Sigmoid colon (tissue), 7 donors: ENCODE measurements around the gene APOLD1. TPM values are rescaled to one million over a fixed set of nuclear protein-coding genes. Genes with fewer than 3 reads are reported as not detected.

Source experiments
- DNase-seq: peaks from one replicate; pipeline ENCODE4 v3.0.0-alpha.2; 2019
- H3K27ac ChIP-seq, 4 donors: fragments of 200-600 bp; sonication (generic); one replicate each; pipeline ENCODE4 v1.5.1; 2016 to 2019; ENCODE audit warnings: mild to moderate bottlenecking in 1 of 4
- H3K27me3 ChIP-seq, 3 donors: fragments of 200-600 bp; sonication (generic); one replicate each; pipeline ENCODE4 v1.5.1; 2019; ENCODE audit warnings: mild to moderate bottlenecking in 1 of 3
- H3K36me3 ChIP-seq, 4 donors: fragments of 200-600 bp; sonication (generic); one replicate each; pipeline ENCODE4 v1.5.1; 2016 to 2019
- H3K4me1 ChIP-seq, 4 donors: fragments of 200-600 bp; sonication (generic); one replicate each; pipeline ENCODE4 v1.5.1; 2017 to 2019
- H3K4me3 ChIP-seq, 4 donors: fragments of 200-600 bp; sonication (generic); one replicate each; pipeline ENCODE4 v1.5.1; 2017 to 2019; ENCODE audit warnings: mild to moderate bottlenecking in 2 of 4, moderate library complexity in 1 of 4
- H3K9me3 ChIP-seq, 4 donors: fragments of 200-600 bp in 3 of 4; sonication (generic) in 3 of 4; one replicate each; pipeline versions ENCODE4 v1.5.1 to v1.6.1; 2013 to 2019
- CTCF ChIP-seq, 4 experiments: fragments of 450-650 bp in 3 of 4; fragments of 200-600 bp in 1 of 4; IDR thresholded peaks; one replicate each; pipeline ENCODE4 v1.5.1; 2016 to 2019; ENCODE audit warnings: antibody characterized with exemption in 4 of 4, mild to moderate bottlenecking in 3 of 4, moderate library complexity in 2 of 4
- EP300 ChIP-seq, 4 donors: sonication (generic); formaldehyde crosslinking; IDR thresholded peaks; one replicate each; pipeline ENCODE4 v1.6.1; 2017; ENCODE audit warnings: antibody characterized with exemption in 4 of 4
- POLR2A ChIP-seq, 2 donors: fragments of 450-650 bp; IDR thresholded peaks; one replicate each; pipeline ENCODE4 v1.6.1; 2016; ENCODE audit warnings: antibody characterized with exemption in 2 of 2, mild to moderate bottlenecking in 2 of 2, moderate library complexity in 2 of 2
- POLR2AphosphoS5 ChIP-seq, 4 donors: sonication (generic); formaldehyde crosslinking; IDR thresholded peaks; one replicate each; pipeline ENCODE4 v1.6.1; 2017; ENCODE audit warnings: antibody characterized with exemption in 4 of 4
- WGBS, 2 donors: extraction: QIAGEN DNeasy Blood & Tissue Kit; methylation state at CpG; one replicate each; pipeline ENCODE4 v1.1.7; 2013; 5-methylcytosine and 5-hydroxymethylcytosine counted together
- intact Hi-C: fragments of 100-400 bp; cut with DNase I; formaldehyde crosslinking; loops from one replicate; pipeline ENCODE4 v1.15.1; 2023
- polyA plus RNA-seq, 3 donors: library from polyadenylated mRNA; stranded (reverse); fragments of 200-250 nt; gene quantifications; one replicate each; pipeline ENCODE4 v1.2.3, GENCODE V29; 2013
- total RNA-seq, 4 donors: library from RNA; depleted of rRNA; stranded (reverse); fragments of >200 nt; gene quantifications; one replicate each; pipeline ENCODE4 v1.1.0, GENCODE V29; 2016
- donor health status: healthy with polysubstance abuse.
- donor health status: Bipolar disorder and iron deficiency.
- donor health status: healthy.

Gene APOLD1
- total and polyA plus RNA-seq, 7 donors, result 0.46 to 24.8 (median 13.9) TPM

DNA sequence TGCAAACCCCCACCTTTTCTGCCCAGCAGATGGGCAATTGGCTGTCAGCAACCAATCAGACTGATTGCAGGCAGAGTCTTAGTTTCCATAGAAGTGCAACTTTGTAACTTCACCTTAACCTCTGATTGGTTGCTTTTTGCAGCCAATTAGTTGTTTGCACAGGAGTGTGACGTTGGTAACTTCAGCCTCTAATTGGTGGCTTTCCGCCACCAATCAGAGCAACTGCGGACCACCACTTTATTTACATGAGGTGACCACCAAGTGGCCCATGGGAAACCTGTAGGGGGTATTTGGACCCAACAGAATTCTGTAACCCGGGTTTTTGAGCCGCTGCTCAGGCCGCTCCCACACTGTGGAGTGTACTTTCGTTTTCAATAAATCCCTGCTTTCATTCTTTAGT is 36.0 kb upstream of the APOLD1 start:
- intact Hi-C loops, result no loop called here
- H3K9me3 ChIP-seq, result no peaks in the 10 kb centered on the region
- 38 to 85% methylated on average over 7 of the region's 7 CpGs for WGBS, 2 donors

GRCh38 chr12:12755923-12756322 is 29.5 kb upstream of the APOLD1 start:
- H3K4me1 ChIP-seq, result no peaks in the 10 kb centered on the region
- intact Hi-C loops, result no loop called here
- H3K4me3 ChIP-seq, result no peak overlapping the region
- no peaks in the 10 kb centered on the region for H3K9me3 ChIP-seq
- no peaks in the 10 kb centered on the region for H3K36me3 ChIP-seq
- TF ChIP-seq POLR2A (IDR thresholded peaks at IDR 0.05) (no peak), EP300 (IDR thresholded peaks at IDR 0.05) (no peak), POLR2AphosphoS5 (IDR thresholded peaks at IDR 0.05) (no peak), CTCF (IDR thresholded peaks at IDR 0.05) (no peak)
- no peak for DNase-seq
- WGBS, 2 donors, result 85 to 89% methylated on average over 5 of the region's 5 CpGs
- no peaks in the 10 kb centered on the region for H3K27me3 ChIP-seq
- no peak overlapping the region for H3K27ac ChIP-seq

More for the DNA sequence above, 36.0 kb upstream of the APOLD1 start:
- peak overlapping the region in 1 of 4 donors; percentile 27 for H3K27ac ChIP-seq
- H3K36me3 ChIP-seq, result no peaks in the 10 kb centered on the region
- DNase-seq, result no peak
- peaks cover 0 to 6% (median 0%) of the 10 kb centered on the region in 4 donors for H3K4me1 ChIP-seq
- H3K4me3 ChIP-seq, result peak overlapping the region in 3 of 4 donors; percentile 13 to 27 (median 17)
- no peak for TF ChIP-seq EP300 (IDR thresholded peaks at IDR 0.05)
- no peak for TF ChIP-seq POLR2AphosphoS5 (IDR thresholded peaks at IDR 0.05)
- TF ChIP-seq POLR2A (IDR thresholded peaks at IDR 0.05), result no peak
- no peak for TF ChIP-seq CTCF (IDR thresholded peaks at IDR 0.05)
- no peaks in the 10 kb centered on the region for H3K27me3 ChIP-seq

- Histone ChIP-seq H3K27me3 (no peaks in the 10 kb centered on the region), H3K9me3 (no peaks in the 10 kb centered on the region), H3K4me1 (no peaks in the 10 kb centered on the region), H3K27ac (no peak overlapping the region), H3K36me3 (no peaks in the 10 kb centered on the region), H3K4me3 (no peak overlapping the region)
- TF ChIP-seq CTCF (IDR thresholded peaks at IDR 0.05) (no peak), EP300 (IDR thresholded peaks at IDR 0.05) (no peak), POLR2A (IDR thresholded peaks at IDR 0.05) (no peak)
- intact Hi-C loops, result no loop called here
- WGBS, 2 donors, result 48 to 61% methylated on average over 2 of the region's 2 CpGs
- no peak for DNase-seq
These were observed 28.3 kb upstream of the APOLD1 start for GRCh38 chr12:12757121-12757520.

- no peak for DNase-seq
- intact Hi-C loops, result no loop called here
- TF ChIP-seq POLR2A (IDR thresholded peaks at IDR 0.05), result no peak
- no peak for TF ChIP-seq POLR2AphosphoS5 (IDR thresholded peaks at IDR 0.05)
- no peak for TF ChIP-seq CTCF (IDR thresholded peaks at IDR 0.05)
- no peak for TF ChIP-seq EP300 (IDR thresholded peaks at IDR 0.05)
- no peaks in the 10 kb centered on the region for H3K9me3 ChIP-seq
- H3K4me1 ChIP-seq, result no peaks in the 10 kb centered on the region
- H3K4me3 ChIP-seq, result no peak overlapping the region
- 96 to 97% methylated on average over 7 of the region's 7 CpGs for WGBS, 2 donors
- H3K27me3 ChIP-seq, result no peaks in the 10 kb centered on the region
- no peaks in the 10 kb centered on the region for H3K36me3 ChIP-seq
- H3K27ac ChIP-seq, result no peak overlapping the region
These were observed 26.1 kb upstream of the APOLD1 start for GRCh38 chr12:12759234-12759915.

DNA sequence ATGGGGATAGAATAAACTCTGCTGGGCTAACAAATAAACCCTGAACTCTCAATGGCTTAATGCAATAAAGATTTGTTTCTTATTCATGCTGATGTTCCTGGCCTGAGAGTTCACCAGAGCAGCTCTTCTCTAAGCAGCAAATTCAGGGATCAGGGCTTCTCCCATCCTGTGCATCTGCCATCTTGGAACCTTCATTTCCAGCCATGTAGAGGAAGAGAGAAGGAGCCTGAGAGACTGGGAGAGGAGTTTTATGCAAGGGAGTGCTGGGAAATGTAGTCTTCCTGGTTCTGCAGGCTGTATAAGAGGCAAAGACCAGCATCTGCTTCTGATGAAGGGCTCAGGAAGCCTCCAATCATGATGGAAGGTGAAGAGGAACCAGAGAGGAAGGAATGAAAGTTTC is 20.6 kb upstream of the APOLD1 start:
- Histone ChIP-seq H3K27ac (no peak overlapping the region), H3K27me3 (no peaks in the 10 kb centered on the region), H3K9me3 (no peaks in the 10 kb centered on the region), H3K36me3 (no peaks in the 10 kb centered on the region), H3K4me1 (no peaks in the 10 kb centered on the region), H3K4me3 (no peak overlapping the region)
- intact Hi-C loops, result no loop called here
- TF ChIP-seq POLR2AphosphoS5 (IDR thresholded peaks at IDR 0.05) (no peak), CTCF (IDR thresholded peaks at IDR 0.05) (no peak), POLR2A (IDR thresholded peaks at IDR 0.05) (no peak), EP300 (IDR thresholded peaks at IDR 0.05) (no peak)
- no peak for DNase-seq
